ENCODE data around the gene NLGN1.

The NLGN1 gene

GRCh38 chr3:173681188-173681678 is 283.7 kb downstream of the NLGN1 start:
- TF ChIP-seq SIN3A (IDR thresholded peaks at IDR 0.05; ENCODE audit: borderline replicate concordance, insufficient read depth, low read length) (no peak), POLR2AphosphoS5 (IDR thresholded peaks at IDR 0.05; ENCODE audit: low read depth, low read length) (no peak), TAF1 (IDR thresholded peaks at IDR 0.05; ENCODE audit: borderline replicate concordance, insufficient read depth, low read length) (no peak), FOXP2 (optimal IDR thresholded peaks at IDR 0.05; ENCODE audit: borderline replicate concordance, extremely low read depth, extremely low read length, insufficient read depth) (no peak)
- TF ChIP-seq, protein P1, sequence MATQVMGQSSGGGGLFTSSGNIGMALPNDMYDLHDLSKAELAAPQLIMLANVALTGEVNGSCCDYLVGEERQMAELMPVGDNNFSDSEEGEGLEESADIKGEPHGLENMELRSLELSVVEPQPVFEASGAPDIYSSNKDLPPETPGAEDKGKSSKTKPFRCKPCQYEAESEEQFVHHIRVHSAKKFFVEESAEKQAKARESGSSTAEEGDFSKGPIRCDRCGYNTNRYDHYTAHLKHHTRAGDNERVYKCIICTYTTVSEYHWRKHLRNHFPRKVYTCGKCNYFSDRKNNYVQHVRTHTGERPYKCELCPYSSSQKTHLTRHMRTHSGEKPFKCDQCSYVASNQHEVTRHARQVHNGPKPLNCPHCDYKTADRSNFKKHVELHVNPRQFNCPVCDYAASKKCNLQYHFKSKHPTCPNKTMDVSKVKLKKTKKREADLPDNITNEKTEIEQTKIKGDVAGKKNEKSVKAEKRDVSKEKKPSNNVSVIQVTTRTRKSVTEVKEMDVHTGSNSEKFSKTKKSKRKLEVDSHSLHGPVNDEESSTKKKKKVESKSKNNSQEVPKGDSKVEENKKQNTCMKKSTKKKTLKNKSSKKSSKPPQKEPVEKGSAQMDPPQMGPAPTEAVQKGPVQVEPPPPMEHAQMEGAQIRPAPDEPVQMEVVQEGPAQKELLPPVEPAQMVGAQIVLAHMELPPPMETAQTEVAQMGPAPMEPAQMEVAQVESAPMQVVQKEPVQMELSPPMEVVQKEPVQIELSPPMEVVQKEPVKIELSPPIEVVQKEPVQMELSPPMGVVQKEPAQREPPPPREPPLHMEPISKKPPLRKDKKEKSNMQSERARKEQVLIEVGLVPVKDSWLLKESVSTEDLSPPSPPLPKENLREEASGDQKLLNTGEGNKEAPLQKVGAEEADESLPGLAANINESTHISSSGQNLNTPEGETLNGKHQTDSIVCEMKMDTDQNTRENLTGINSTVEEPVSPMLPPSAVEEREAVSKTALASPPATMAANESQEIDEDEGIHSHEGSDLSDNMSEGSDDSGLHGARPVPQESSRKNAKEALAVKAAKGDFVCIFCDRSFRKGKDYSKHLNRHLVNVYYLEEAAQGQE (IDR thresholded peaks at IDR 0.05; ENCODE audit: insufficient read depth in 1 of 2, low read depth in 2 of 2, low read length in 2 of 2): no peak

DNA sequence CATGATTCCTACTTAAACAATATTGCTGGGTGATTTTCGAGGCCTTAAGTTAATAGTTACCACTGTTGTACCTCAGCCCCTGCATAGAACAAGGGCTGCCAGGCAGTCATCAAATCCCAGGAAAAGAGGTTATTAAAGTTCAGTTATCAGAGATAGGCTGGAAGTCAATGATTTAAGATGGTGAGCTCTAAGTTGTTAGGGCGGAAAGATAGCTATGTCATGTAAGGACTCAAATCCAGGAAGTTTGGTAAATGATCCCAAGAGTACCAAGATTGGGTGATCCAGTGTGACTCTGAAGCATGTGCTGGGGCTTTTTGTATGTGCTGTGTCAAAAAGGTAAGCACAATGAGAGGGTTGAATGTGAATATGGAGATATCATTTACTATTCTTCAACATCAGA is 287.9 kb downstream of the NLGN1 start:
- TF ChIP-seq TAF1 (IDR thresholded peaks at IDR 0.05; ENCODE audit: borderline replicate concordance, insufficient read depth, low read length) (no peak), POLR2AphosphoS5 (IDR thresholded peaks at IDR 0.05; ENCODE audit: low read depth, low read length) (no peak), FOXP2 (optimal IDR thresholded peaks at IDR 0.05; ENCODE audit: borderline replicate concordance, extremely low read depth, extremely low read length, insufficient read depth) (no peak), SIN3A (IDR thresholded peaks at IDR 0.05; ENCODE audit: borderline replicate concordance, insufficient read depth, low read length) (no peak)
- TF ChIP-seq, protein P1 (IDR thresholded peaks at IDR 0.05; ENCODE audit: insufficient read depth in 1 of 2, low read depth in 2 of 2, low read length in 2 of 2): no peak

DNA sequence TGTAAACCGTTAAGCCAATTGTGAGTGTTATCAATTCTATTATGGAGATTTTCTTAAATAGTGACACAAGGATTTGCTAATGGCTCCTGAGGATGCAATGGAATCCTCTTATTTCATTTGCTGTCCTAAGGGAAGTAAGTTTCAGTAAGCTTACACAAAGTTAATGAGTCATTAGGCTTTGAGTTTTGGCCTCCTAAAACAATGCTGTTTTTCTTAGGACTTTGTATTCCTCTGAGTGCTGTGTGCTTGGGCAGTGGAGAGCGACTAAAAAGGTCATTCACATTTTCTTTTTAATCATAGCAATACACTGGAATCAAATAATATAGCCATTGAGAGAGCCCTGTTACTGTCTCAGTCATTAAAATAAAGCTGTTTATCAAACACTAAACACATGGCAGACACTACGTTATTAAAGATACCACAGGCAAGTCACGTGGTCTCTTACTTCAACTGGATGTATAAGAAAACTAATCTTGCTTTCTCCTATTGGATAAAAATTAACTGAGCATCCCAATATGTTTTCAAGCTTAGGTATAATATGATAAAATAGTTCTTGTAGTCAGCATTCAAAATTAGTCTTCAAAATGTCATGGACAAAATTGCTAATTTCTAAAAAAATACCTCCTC is 290.8 kb downstream of the NLGN1 start:
- no peak for TF ChIP-seq TAF1 (IDR thresholded peaks at IDR 0.05; ENCODE audit: borderline replicate concordance, insufficient read depth, low read length)
- TF ChIP-seq, protein P1 (IDR thresholded peaks at IDR 0.05; ENCODE audit: insufficient read depth in 1 of 2, low read depth in 2 of 2, low read length in 2 of 2): no peak
- TF ChIP-seq SIN3A (IDR thresholded peaks at IDR 0.05; ENCODE audit: borderline replicate concordance, insufficient read depth, low read length): no peak
- TF ChIP-seq FOXP2 (optimal IDR thresholded peaks at IDR 0.05; ENCODE audit: borderline replicate concordance, extremely low read depth, extremely low read length, insufficient read depth): no peak

GRCh38 chr3:173690542-173691180 is 293.1 kb downstream of the NLGN1 start:
- TF ChIP-seq, protein P1 (IDR thresholded peaks at IDR 0.05; ENCODE audit: insufficient read depth in 1 of 2, low read depth in 2 of 2, low read length in 2 of 2): no peak
- TF ChIP-seq POLR2AphosphoS5 (IDR thresholded peaks at IDR 0.05; ENCODE audit: low read depth, low read length) (no peak), SIN3A (IDR thresholded peaks at IDR 0.05; ENCODE audit: borderline replicate concordance, insufficient read depth, low read length) (no peak), TAF1 (IDR thresholded peaks at IDR 0.05; ENCODE audit: borderline replicate concordance, insufficient read depth, low read length) (no peak), FOXP2 (optimal IDR thresholded peaks at IDR 0.05; ENCODE audit: borderline replicate concordance, extremely low read depth, extremely low read length, insufficient read depth) (no peak)
